HepG2 (cell line): ENCODE results near the gene PEX13. TPM values are rescaled to one million over a fixed set of nuclear protein-coding genes. Genes with fewer than 3 reads are reported as not detected.

ENCODE experiments used
- GATAD1 ChIP-seq: IDR thresholded peaks from 2 replicates; pipeline ENCODE4 v1.6.1; 2016; ENCODE audit warnings: missing genetic modification reagents, missing compliant biosample characterization
- KDM1A ChIP-seq: IDR thresholded peaks from 2 replicates; pipeline ENCODE4 v1.6.1; 2016; ENCODE audit warnings: missing compliant biosample characterization
- NFRKB ChIP-seq: fragments of 450-650 bp; IDR thresholded peaks from 2 replicates; pipeline ENCODE4 v1.6.1; 2017
- RARA ChIP-seq: IDR thresholded peaks from 2 replicates; pipeline ENCODE4 v1.6.1; 2016; ENCODE audit warnings: missing genetic modification reagents, missing compliant biosample characterization
- SRSF4 ChIP-seq: fragments of 200-400 bp; formaldehyde crosslinking; IDR thresholded peaks from one replicate; pipeline ENCODE4 v1.6.1; 2018; ENCODE audit warnings: mild to moderate bottlenecking, low read depth, low read length, moderate library complexity; ENCODE audit not compliant: poor library complexity, severe bottlenecking
- TARDBP ChIP-seq: sonication (generic); formaldehyde crosslinking; IDR thresholded peaks from 2 replicates; pipeline ENCODE4 v1.8.0; 2022; ENCODE audit warnings: mild to moderate bottlenecking, missing genetic modification reagents
- TGIF2 ChIP-seq: IDR thresholded peaks from 2 replicates; pipeline ENCODE4 v1.6.1; 2016; ENCODE audit warnings: control low read depth, missing compliant biosample characterization
- ZNF296 ChIP-seq: sonication (generic); formaldehyde crosslinking; conservative IDR thresholded peaks from 2 replicates; pipeline ENCODE4 v1.5.0; 2020; ENCODE audit warnings: mild to moderate bottlenecking, missing genetic modification reagents
- ZNF407 ChIP-seq: sonication (generic); formaldehyde crosslinking; IDR thresholded peaks from one replicate; pipeline ENCODE4 v1.5.1; 2020; ENCODE audit warnings: mild to moderate bottlenecking, missing genetic modification reagents; ENCODE audit errors: not compliant biosample characterization
- ZNF556 ChIP-seq: sonication (generic); formaldehyde crosslinking; IDR thresholded peaks from 2 replicates; pipeline ENCODE4 v1.4.0; 2020; ENCODE audit warnings: mild to moderate bottlenecking, missing genetic modification reagents, borderline replicate concordance
- ZNF781 ChIP-seq: sonication (generic); formaldehyde crosslinking; IDR thresholded peaks from 2 replicates; pipeline ENCODE4 v1.5.1; 2020; ENCODE audit warnings: borderline replicate concordance, mild to moderate bottlenecking, missing genetic modification reagents; ENCODE audit errors: not compliant biosample characterization
- polyA plus RNA-seq, 8 experiments: library from polyadenylated mRNA; depleted of rRNA in 3 of 8; stranded (reverse) in 7 of 8; unstranded in 1 of 8; fragments of >200 nt; fragmentation: Illumina TruSeq in 4 of 8; extraction: Trizol in 4 of 8; gene quantifications; 2 replicates each; pipeline versions ENCODE4 v1.2.1 to v1.2.3, GENCODE V29; 2011 to 2016; ENCODE audit warnings: low read depth in 4 of 8, missing spikeins in 1 of 8, mixed read lengths in 1 of 8; ENCODE audit not compliant: insufficient read depth in 1 of 8
- total RNA-seq, 5 experiments: library from RNA; depleted of rRNA; stranded (reverse); fragments of >200 nt; fragmentation: Illumina TruSeq; extraction: Trizol; gene quantifications; 2 replicates each; pipeline ENCODE4 v1.2.3, GENCODE V29; 2016; ENCODE audit warnings: low read depth in 1 of 5
- TF ChIP-seq, protein P1 (sequence below): IDR thresholded peaks from 2 replicates; pipeline ENCODE4 v1.6.1; 2016; ENCODE audit warnings: missing compliant biosample characterization, missing genetic modification reagents, borderline replicate concordance
- TF ChIP-seq, protein P2 (sequence below): sonication (generic); formaldehyde crosslinking; IDR thresholded peaks from 2 replicates; pipeline ENCODE4 v1.4.0; 2020; ENCODE audit warnings: missing genetic modification reagents
- TF ChIP-seq, protein P3 (sequence below): sonication (generic); formaldehyde crosslinking; IDR thresholded peaks from 2 replicates; pipeline ENCODE4 v1.5.0; 2020; ENCODE audit warnings: missing genetic modification reagents
- TF ChIP-seq, protein P4 (sequence below): sonication (generic); formaldehyde crosslinking; IDR thresholded peaks from 2 replicates; pipeline ENCODE4 v1.5.1; 2020; ENCODE audit warnings: missing genetic modification reagents, mild to moderate bottlenecking, borderline replicate concordance

PEX13 gene
- total and polyA plus RNA-seq, 2 of the 13 experiments (the other 11 are each of a cell fraction or from before 2014, with no cell fraction given), result 47.9 to 75.9 TPM

DNA sequence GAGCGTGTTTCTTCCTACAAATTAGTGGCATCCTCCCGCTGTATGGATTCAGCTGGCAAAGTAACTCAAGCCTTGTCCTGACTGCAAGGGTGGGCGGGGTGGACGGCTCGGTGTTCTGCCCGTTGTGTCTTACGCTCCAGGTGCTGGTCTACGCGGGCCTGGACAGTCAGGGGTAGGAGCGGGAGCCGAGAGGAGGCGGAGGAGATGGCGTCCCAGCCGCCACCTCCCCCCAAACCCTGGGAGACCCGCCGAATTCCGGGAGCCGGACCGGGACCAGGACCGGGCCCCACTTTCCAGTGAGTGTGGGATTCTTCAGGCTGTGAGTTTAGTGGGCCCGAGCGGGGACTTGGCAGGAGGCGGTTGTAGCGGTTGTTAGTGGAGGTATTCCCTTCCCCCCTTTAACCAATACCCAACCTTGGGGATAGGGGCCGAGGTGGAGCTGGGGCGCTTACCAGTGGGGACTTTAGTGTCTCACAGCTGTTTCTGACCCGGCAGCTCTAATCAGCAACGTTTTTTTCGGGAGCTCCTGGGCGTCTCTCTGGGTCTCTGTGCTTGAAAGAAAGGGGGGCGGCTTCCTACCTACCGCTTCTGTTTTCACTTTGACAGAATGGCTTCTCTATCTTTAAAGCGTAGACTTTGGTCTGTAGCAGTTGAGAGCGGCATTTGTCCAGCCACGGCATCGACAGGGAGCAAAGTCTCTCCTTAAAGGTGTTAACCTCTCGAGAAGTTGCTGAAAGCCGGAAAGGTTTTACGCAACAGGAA, at the start of gene PEX13, which contains the start of gene PUS10 (continued):
- TF ChIP-seq, protein P1, sequence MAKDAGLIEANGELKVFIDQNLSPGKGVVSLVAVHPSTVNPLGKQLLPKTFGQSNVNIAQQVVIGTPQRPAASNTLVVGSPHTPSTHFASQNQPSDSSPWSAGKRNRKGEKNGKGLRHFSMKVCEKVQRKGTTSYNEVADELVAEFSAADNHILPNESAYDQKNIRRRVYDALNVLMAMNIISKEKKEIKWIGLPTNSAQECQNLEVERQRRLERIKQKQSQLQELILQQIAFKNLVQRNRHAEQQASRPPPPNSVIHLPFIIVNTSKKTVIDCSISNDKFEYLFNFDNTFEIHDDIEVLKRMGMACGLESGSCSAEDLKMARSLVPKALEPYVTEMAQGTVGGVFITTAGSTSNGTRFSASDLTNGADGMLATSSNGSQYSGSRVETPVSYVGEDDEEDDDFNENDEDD, result peak; percentile 63; the same call in 1 of the 2 replicates
- no peak for TF ChIP-seq KDM1A (CRISPR knock-in tag)
- peak; percentile 55 for TF ChIP-seq ZNF781 (CRISPR knock-in tag)
- TF ChIP-seq, protein P2, sequence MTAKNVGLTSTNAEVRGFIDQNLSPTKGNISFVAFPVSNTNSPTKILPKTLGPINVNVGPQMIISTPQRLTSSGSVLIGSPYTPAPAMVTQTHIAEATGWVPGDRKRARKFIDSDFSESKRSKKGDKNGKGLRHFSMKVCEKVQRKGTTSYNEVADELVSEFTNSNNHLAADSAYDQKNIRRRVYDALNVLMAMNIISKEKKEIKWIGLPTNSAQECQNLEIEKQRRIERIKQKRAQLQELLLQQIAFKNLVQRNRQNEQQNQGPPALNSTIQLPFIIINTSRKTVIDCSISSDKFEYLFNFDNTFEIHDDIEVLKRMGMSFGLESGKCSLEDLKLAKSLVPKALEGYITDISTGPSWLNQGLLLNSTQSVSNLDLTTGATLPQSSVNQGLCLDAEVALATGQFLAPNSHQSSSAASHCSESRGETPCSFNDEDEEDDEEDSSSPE (CRISPR knock-in tag), result peak; percentile 81
- TF ChIP-seq ZNF556 (CRISPR knock-in tag), result peak; percentile 48; the same call in 1 of the 2 replicates
- TF ChIP-seq SRSF4, result no peak
- TF ChIP-seq ZNF407, result peak; percentile 75
- TF ChIP-seq, protein P3, sequence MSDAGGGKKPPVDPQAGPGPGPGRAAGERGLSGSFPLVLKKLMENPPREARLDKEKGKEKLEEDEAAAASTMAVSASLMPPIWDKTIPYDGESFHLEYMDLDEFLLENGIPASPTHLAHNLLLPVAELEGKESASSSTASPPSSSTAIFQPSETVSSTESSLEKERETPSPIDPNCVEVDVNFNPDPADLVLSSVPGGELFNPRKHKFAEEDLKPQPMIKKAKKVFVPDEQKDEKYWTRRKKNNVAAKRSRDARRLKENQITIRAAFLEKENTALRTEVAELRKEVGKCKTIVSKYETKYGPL (CRISPR knock-in tag), result peak; percentile 5; the same call in 1 of the 2 replicates
- peak; percentile 88 for TF ChIP-seq TGIF2 (CRISPR knock-in tag)
- TF ChIP-seq, protein P4, sequence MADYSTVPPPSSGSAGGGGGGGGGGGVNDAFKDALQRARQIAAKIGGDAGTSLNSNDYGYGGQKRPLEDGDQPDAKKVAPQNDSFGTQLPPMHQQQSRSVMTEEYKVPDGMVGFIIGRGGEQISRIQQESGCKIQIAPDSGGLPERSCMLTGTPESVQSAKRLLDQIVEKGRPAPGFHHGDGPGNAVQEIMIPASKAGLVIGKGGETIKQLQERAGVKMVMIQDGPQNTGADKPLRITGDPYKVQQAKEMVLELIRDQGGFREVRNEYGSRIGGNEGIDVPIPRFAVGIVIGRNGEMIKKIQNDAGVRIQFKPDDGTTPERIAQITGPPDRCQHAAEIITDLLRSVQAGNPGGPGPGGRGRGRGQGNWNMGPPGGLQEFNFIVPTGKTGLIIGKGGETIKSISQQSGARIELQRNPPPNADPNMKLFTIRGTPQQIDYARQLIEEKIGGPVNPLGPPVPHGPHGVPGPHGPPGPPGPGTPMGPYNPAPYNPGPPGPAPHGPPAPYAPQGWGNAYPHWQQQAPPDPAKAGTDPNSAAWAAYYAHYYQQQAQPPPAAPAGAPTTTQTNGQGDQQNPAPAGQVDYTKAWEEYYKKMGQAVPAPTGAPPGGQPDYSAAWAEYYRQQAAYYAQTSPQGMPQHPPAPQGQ (CRISPR knock-in tag), result no peak
- TF ChIP-seq GATAD1, result peak; percentile 65; the same call in 1 of the 2 replicates
- peak; percentile 92 for TF ChIP-seq RARA (CRISPR knock-in tag)
- TF ChIP-seq ZNF296 (CRISPR knock-in tag), result 0 out of 2 replicates have a peak, but pooled peaks have one; percentile 23
- TF ChIP-seq TARDBP (CRISPR knock-in tag), result peak; percentile 78
- no peak for TF ChIP-seq NFRKB
